PC-9 (cell line): ENCODE results near the gene SNX32. TPM values are rescaled to one million over a fixed set of nuclear protein-coding genes. Genes with fewer than 3 reads are reported as not detected.

ENCODE experiments used
- BruUV-seq: library from RNA; stranded (reverse); fragments of 400-500 nt; replicated peaks from 2 replicates; lab custom pipeline; 2021; lab: Mats Ljungman, UMichigan
- CTCF ChIA-PET: fragments of 300-600 bp; sonication (Branson Sonifier 250); formaldehyde crosslinking; loops from one replicate; lab custom pipeline; 2022; ENCODE audit warnings: antibody characterized with exemption; lab: Charles Lee
- POLR2A ChIA-PET: fragments of 300-600 bp; sonication (Branson Sonifier 250); formaldehyde crosslinking; loops from one replicate; lab custom pipeline; 2022; ENCODE audit warnings: antibody characterized with exemption; ENCODE audit not compliant: unreplicated experiment; lab: Charles Lee
- DNase-seq, 2 experiments: peaks; one replicate each; pipeline versions ENCODE4 v3.0.0 to v3.0.0-alpha.2; 2015 to 2022; ENCODE audit warnings: mixed read lengths in 1 of 2
- H2AFZ ChIP-seq: fragments of 200-600 bp; sonication (generic); 2 replicates; pipeline ENCODE4 v1.8.1; 2017; ENCODE audit warnings: antibody characterized with exemption
- H3F3A ChIP-seq: fragments of 200-600 bp; sonication (generic); 2 replicates; pipeline ENCODE4 v1.8.1; 2017; ENCODE audit warnings: antibody characterized with exemption, mild to moderate bottlenecking, low read depth; ENCODE audit not compliant: insufficient read depth
- H3K27ac ChIP-seq: fragments of 200-600 bp; sonication (generic); 2 replicates; pipeline ENCODE4 v1.6.1; 2016; ENCODE audit warnings: mixed run types
- H3K27me3 ChIP-seq: fragments of 200-600 bp; sonication (generic); 2 replicates; pipeline ENCODE4 v1.6.1; 2016; ENCODE audit warnings: low read depth, mixed run types; ENCODE audit not compliant: insufficient read depth
- H3K36me3 ChIP-seq: fragments of 200-600 bp; sonication (generic); 2 replicates; pipeline ENCODE4 v1.6.1; 2016; ENCODE audit warnings: low read depth, mixed run types
- H3K4me1 ChIP-seq: fragments of 200-600 bp; sonication (generic); replicated peaks from 2 replicates; pipeline ENCODE4 v1.6.1; 2016; ENCODE audit warnings: mixed run types; ENCODE audit not compliant: insufficient read depth
- H3K4me2 ChIP-seq: fragments of 200-600 bp; sonication (generic); 2 replicates; pipeline ENCODE4 v1.6.1; 2017; ENCODE audit warnings: mixed run types
- H3K4me3 ChIP-seq: fragments of 200-600 bp; sonication (generic); 2 replicates; pipeline ENCODE4 v1.6.1; 2016; ENCODE audit warnings: mixed run types
- H3K79me2 ChIP-seq: fragments of 200-600 bp; sonication (generic); 2 replicates; pipeline ENCODE4 v1.6.1; 2017; ENCODE audit warnings: low read depth, mixed run types
- H3K9me2 ChIP-seq: fragments of 200-600 bp; sonication (generic); 2 replicates; pipeline ENCODE4 v1.8.1; 2017; ENCODE audit warnings: mild to moderate bottlenecking; ENCODE audit not compliant: insufficient read depth
- H3K9me3 ChIP-seq: fragments of 200-600 bp; sonication (generic); 2 replicates; pipeline ENCODE4 v1.8.1; 2016; ENCODE audit warnings: low read depth; ENCODE audit not compliant: insufficient read depth
- H4K20me1 ChIP-seq: fragments of 200-600 bp; sonication (generic); 2 replicates; pipeline ENCODE4 v1.8.1; 2017; ENCODE audit not compliant: insufficient read depth
- CTCF ChIP-seq: fragments of 200-600 bp; sonication (generic); conservative IDR thresholded peaks from 2 replicates; pipeline ENCODE4 v1.6.1; 2017; ENCODE audit warnings: mixed run types, antibody characterized with exemption, mild to moderate bottlenecking, moderate library complexity
- EZH2 ChIP-seq: fragments of 200-600 bp; sonication (generic); IDR thresholded peaks from 2 replicates; pipeline ENCODE4 v1.8.0; 2017; ENCODE audit warnings: antibody characterized with exemption, low read depth
- intact Hi-C: fragments of 100-400 bp; cut with micrococcal nuclease; formaldehyde crosslinking; loops from one replicate; pipeline ENCODE4 v1.10.0; 2022; ENCODE audit not compliant: unreplicated experiment
- total RNA-seq: library from RNA; stranded (reverse); gene quantifications from 2 replicates; pipeline ENCODE4 v1.2.3, GENCODE V29; 2021

Gene SNX32
- total RNA-seq, 1 experiment from 2014 or later: not detected

- no peaks in the 10 kb centered on the region for H3K27me3 ChIP-seq
- H4K20me1 ChIP-seq: no peaks in the 10 kb centered on the region
- H2AFZ ChIP-seq: no peak overlapping the region
- peaks cover 16% of the 10 kb centered on the region for H3K79me2 ChIP-seq
- no peak overlapping the region for H3K27ac ChIP-seq
- peaks cover 28% of the 10 kb centered on the region for H3K4me1 ChIP-seq
- no peaks in the 10 kb centered on the region for H3K9me2 ChIP-seq
- intact Hi-C loops: loop anchor here (5.0 to 10.0 kb wide), 2 partner anchors 180 to 248 kb away; partner anchors contain the start of gene SIPA1
- peaks cover 18% of the 10 kb centered on the region; the same call in 1 of the 2 replicates for H3K36me3 ChIP-seq
- BruUV-seq: no TSS peak
- no peak for TF ChIP-seq CTCF
- no peak for TF ChIP-seq EZH2
- DNase-seq: no peak
- H3K4me2 ChIP-seq: no peak overlapping the region
- H3K4me3 ChIP-seq: no peak overlapping the region
- CTCF ChIA-PET: interaction anchor here (0.6 to 1.9 kb wide), 13 partner anchors 13 to 247 kb away, joined by 3 to 11 read pairs (median 5); partner anchors contain the start of genes KAT5 and SIPA1
- no peaks in the 10 kb centered on the region for H3K9me3 ChIP-seq
- POLR2A ChIA-PET: interaction anchor here (0.5 to 1.0 kb wide), 7 partner anchors 14 to 1484 kb away, joined by 3 to 14 read pairs (median 5); no protein-coding TSS in a partner anchor
- H3F3A ChIP-seq: peaks cover 42% of the 10 kb centered on the region; the same call in 1 of the 2 replicates
These were observed 51.5 kb downstream of the SNX32 start for GRCh38 chr11:65885231-65885630.

GRCh38 chr11:65885808-65886536 lies 52.2 kb downstream of the SNX32 start:
- Histone ChIP-seq H3K4me3 (no peak overlapping the region), H3K4me1 (peaks cover 28% of the 10 kb centered on the region), H3K27me3 (no peaks in the 10 kb centered on the region), H3K9me3 (no peaks in the 10 kb centered on the region), H3K27ac (no peak overlapping the region), H3K4me2 (0 out of 2 replicates have a peak overlapping the region, but pooled peaks have one; percentile 98), H3F3A (peaks cover 46% of the 10 kb centered on the region; the same call in 1 of the 2 replicates), H3K36me3 (peaks cover 18% of the 10 kb centered on the region; the same call in 1 of the 2 replicates), H4K20me1 (no peaks in the 10 kb centered on the region), H3K9me2 (no peaks in the 10 kb centered on the region), H3K79me2 (peaks cover 20% of the 10 kb centered on the region), H2AFZ (no peak overlapping the region)
- no peak for DNase-seq
- intact Hi-C loops: loop anchor here (5.0 to 10.0 kb wide), 2 partner anchors 179 to 249 kb away; partner anchors contain the start of gene SIPA1
- BruUV-seq: no TSS peak
- TF ChIP-seq CTCF (no peak), EZH2 (no peak)
- ChIA-PET POLR2A (no interaction called here), CTCF (interaction anchor here (0.7 to 1.8 kb wide), 6 partner anchors 12 to 160 kb away, joined by 4 to 11 read pairs (median 8); no protein-coding TSS in a partner anchor)
